IMR-90 (cell line): ENCODE data around the gene BTNL2. TPM values are rescaled to one million over a fixed set of nuclear protein-coding genes. Genes with fewer than 3 reads are reported as not detected.

Experiments used
- ATAC-seq: fragments of 200-7000 bp; cut with Tn5 transposase; 2 replicates; pipeline ENCODE4 v1.9.1; 2020; ENCODE audit warnings: low read depth, mild to moderate bottlenecking, moderate library complexity
- BruUV-seq: library from RNA; stranded (reverse); fragments of 400-500 nt; replicated peaks from 2 replicates; lab custom pipeline; 2021; lab: Mats Ljungman, UMichigan
- CTCF ChIA-PET: fragments of 300-600 bp; formaldehyde crosslinking; extraction: SDS; loops from one replicate; lab custom pipeline; 2021; ENCODE audit warnings: antibody characterized with exemption; lab: Yijun Ruan, JAX
- POLR2A ChIA-PET: fragments of 300-600 bp; sonication (Branson Sonifier 250); formaldehyde crosslinking; loops from one replicate; lab custom pipeline; 2022; ENCODE audit warnings: antibody characterized with exemption; ENCODE audit not compliant: unreplicated experiment; lab: Charles Lee
- DNase-seq: peaks from one replicate; pipeline ENCODE4 v3.0.0; 2013
- H2AFZ ChIP-seq: replicated peaks from 2 replicates; pipeline ENCODE3; 2013; ENCODE audit warnings: low read length, mild to moderate bottlenecking; ENCODE audit not compliant: poor library complexity
- H2AK5ac ChIP-seq: 2 replicates; pipeline ENCODE4 v1.6.1; 2013; ENCODE audit warnings: low read depth, low read length, inconsistent platforms
- H2AK9ac ChIP-seq: replicated peaks from 2 replicates; pipeline ENCODE3; 2013; ENCODE audit warnings: mild to moderate bottlenecking, low read depth, low read length, moderate library complexity; ENCODE audit not compliant: poor library complexity
- H2BK120ac ChIP-seq: 2 replicates; pipeline ENCODE4 v1.6.1; 2013; ENCODE audit warnings: low read depth, low read length, inconsistent platforms
- H2BK15ac ChIP-seq: 3 replicates; pipeline ENCODE4 v1.6.1; 2013; ENCODE audit warnings: low read depth, low read length, inconsistent platforms
- H2BK20ac ChIP-seq: 2 replicates; pipeline ENCODE4 v1.6.1; 2013; ENCODE audit warnings: low read depth, mild to moderate bottlenecking, inconsistent platforms, low read length, moderate library complexity
- H2BK5ac ChIP-seq: 2 replicates; pipeline ENCODE4 v1.6.1; 2013; ENCODE audit warnings: mild to moderate bottlenecking, low read depth, low read length, inconsistent platforms; ENCODE audit not compliant: poor library complexity, severe bottlenecking
- H3K14ac ChIP-seq: replicated peaks from 2 replicates; pipeline ENCODE4 v1.6.1; 2013; ENCODE audit warnings: low read depth, low read length, inconsistent platforms
- H3K18ac ChIP-seq: 2 replicates; pipeline ENCODE4 v1.6.1; 2013; ENCODE audit warnings: low read depth, low read length, control low read depth
- H3K23ac ChIP-seq: 2 replicates; pipeline ENCODE4 v1.6.1; 2013; ENCODE audit warnings: low read depth, low read length, inconsistent platforms
- H3K27ac ChIP-seq: 2 replicates; pipeline ENCODE4 v1.5.1; 2013; ENCODE audit warnings: mild to moderate bottlenecking, control low read depth, low read length; ENCODE audit not compliant: insufficient read depth
- H3K27me3 ChIP-seq: 2 replicates; pipeline ENCODE4 v1.6.1; 2013; ENCODE audit warnings: low read length; ENCODE audit not compliant: control insufficient read depth, insufficient read depth
- H3K36me3 ChIP-seq: 2 replicates; pipeline ENCODE4 v1.6.1; 2013; ENCODE audit warnings: low read length, mixed read lengths; ENCODE audit not compliant: control insufficient read depth, insufficient read depth
- H3K4ac ChIP-seq: 2 replicates; pipeline ENCODE4 v1.6.1; 2013; ENCODE audit warnings: low read depth, low read length, inconsistent platforms
- H3K4me1 ChIP-seq: 2 replicates; pipeline ENCODE4 v1.6.1; 2013; ENCODE audit warnings: low read length, mixed read lengths; ENCODE audit not compliant: control insufficient read depth, insufficient read depth
- H3K4me2 ChIP-seq: 2 replicates; pipeline ENCODE4 v1.6.1; 2013; ENCODE audit warnings: low read depth, mild to moderate bottlenecking, control low read depth, low read length, moderate library complexity
- H3K4me3 ChIP-seq: 2 replicates; pipeline ENCODE4 v1.5.1; 2013; ENCODE audit warnings: low read depth, mild to moderate bottlenecking, control low read depth, low read length, moderate library complexity; ENCODE audit not compliant: insufficient read depth
- H3K56ac ChIP-seq: 2 replicates; pipeline ENCODE4 v1.6.1; 2013; ENCODE audit warnings: low read length, inconsistent platforms; ENCODE audit not compliant: insufficient read depth; ENCODE audit errors: extremely low read depth
- H3K79me1 ChIP-seq, 2 experiments: 2 replicates each; pipeline ENCODE4 v1.6.1; 2013; ENCODE audit warnings: low read length in 2 of 2, inconsistent platforms in 1 of 2, low read depth in 1 of 2
- H3K9ac ChIP-seq: 2 replicates; pipeline ENCODE4 v1.6.1; 2013; ENCODE audit warnings: low read depth, low read length, control low read depth
- H3K9me1 ChIP-seq: 2 replicates; pipeline ENCODE4 v1.6.1; 2013; ENCODE audit warnings: low read length, inconsistent platforms; ENCODE audit not compliant: insufficient read depth
- H3K9me3 ChIP-seq: 2 replicates; pipeline ENCODE4 v1.6.1; 2013; ENCODE audit warnings: low read length; ENCODE audit not compliant: control insufficient read depth, insufficient read depth
- H4K20me1 ChIP-seq: 2 replicates; pipeline ENCODE4 v1.6.1; 2013; ENCODE audit warnings: low read length, inconsistent platforms; ENCODE audit not compliant: insufficient read depth
- H4K5ac ChIP-seq: 2 replicates; pipeline ENCODE4 v1.6.1; 2013; ENCODE audit warnings: mild to moderate bottlenecking, low read depth, low read length, control low read depth
- H4K8ac ChIP-seq, 2 experiments: 2 replicates each; pipeline ENCODE4 v1.6.1; 2013; ENCODE audit warnings: low read depth in 2 of 2, low read length in 2 of 2, control low read depth in 1 of 2, inconsistent platforms in 1 of 2
- H4K91ac ChIP-seq: 2 replicates; pipeline ENCODE4 v1.6.1; 2013; ENCODE audit warnings: low read depth, low read length, inconsistent platforms; ENCODE audit not compliant: insufficient read depth
- BHLHE40 ChIP-seq: fragments of 150-350 bp; IDR thresholded peaks from 2 replicates; pipeline ENCODE4 v1.6.1; 2016; ENCODE audit warnings: mild to moderate bottlenecking, low read depth, low read length
- CEBPB ChIP-seq: IDR thresholded peaks from 2 replicates; pipeline ENCODE4 v1.6.1; 2012; ENCODE audit warnings: low read depth, low read length, improper control_type of control experiment
- CHD1 ChIP-seq: IDR thresholded peaks from 2 replicates; pipeline ENCODE4 v1.6.1; 2012; ENCODE audit warnings: low read depth, low read length, improper control_type of control experiment
- CTCF ChIP-seq: conservative IDR thresholded peaks from 2 replicates; pipeline ENCODE4 v1.5.1; 2012; ENCODE audit warnings: mild to moderate bottlenecking, low read depth, low read length, improper control_type of control experiment
- ELK1 ChIP-seq: fragments of 150-350 bp; IDR thresholded peaks from 2 replicates; pipeline ENCODE4 v1.6.1; 2016; ENCODE audit warnings: low read depth, mild to moderate bottlenecking, low read length, moderate library complexity, borderline replicate concordance
- FOS ChIP-seq: fragments of 150-350 bp; IDR thresholded peaks from 2 replicates; pipeline ENCODE4 v1.6.1; 2016; ENCODE audit warnings: low read depth, low read length
- MAFK ChIP-seq: IDR thresholded peaks from 2 replicates; pipeline ENCODE4 v1.6.1; 2012; ENCODE audit warnings: low read depth, low read length, improper control_type of control experiment
- MAZ ChIP-seq: IDR thresholded peaks from 2 replicates; pipeline ENCODE4 v1.6.1; 2012; ENCODE audit warnings: low read depth, mild to moderate bottlenecking, low read length, improper control_type of control experiment, moderate library complexity, borderline replicate concordance
- MXI1 ChIP-seq: IDR thresholded peaks from 2 replicates; pipeline ENCODE4 v1.6.1; 2012; ENCODE audit warnings: low read depth, mild to moderate bottlenecking, low read length, moderate library complexity, borderline replicate concordance
- NFE2L2 ChIP-seq: fragments of 150-350 bp; IDR thresholded peaks from 2 replicates; pipeline ENCODE4 v1.6.1; 2016; ENCODE audit warnings: low read depth, mild to moderate bottlenecking, low read length
- POLR2A ChIP-seq: IDR thresholded peaks from 2 replicates; pipeline ENCODE4 v1.6.1; 2012; ENCODE audit warnings: mild to moderate bottlenecking, low read depth, low read length
- RAD21 ChIP-seq: IDR thresholded peaks from 2 replicates; pipeline ENCODE4 v1.6.1; 2012; ENCODE audit warnings: low read length, improper control_type of control experiment
- RCOR1 ChIP-seq: IDR thresholded peaks from 2 replicates; pipeline ENCODE4 v1.6.1; 2012; ENCODE audit warnings: mild to moderate bottlenecking, low read length, improper control_type of control experiment; ENCODE audit not compliant: insufficient replicate concordance
- RFX5 ChIP-seq: IDR thresholded peaks from 2 replicates; pipeline ENCODE4 v1.8.0; 2012; ENCODE audit warnings: low read depth, mild to moderate bottlenecking, low read length, moderate library complexity
- SMC3 ChIP-seq: fragments of 150-350 bp; IDR thresholded peaks from 2 replicates; pipeline ENCODE4 v1.6.1; 2016; ENCODE audit warnings: low read depth, mild to moderate bottlenecking, antibody characterized with exemption, low read length, moderate library complexity
- USF2 ChIP-seq: fragments of 150-350 bp; IDR thresholded peaks from 2 replicates; pipeline ENCODE4 v1.6.1; 2017; ENCODE audit warnings: mild to moderate bottlenecking, antibody characterized with exemption, low read length, low read depth
- WGBS, 2 experiments: methylation state at CpG; one replicate each; pipeline versions ENCODE4 v1.1.5 to v1.1.7; 2013; ENCODE audit warnings: missing lambda C conversion rate in 2 of 2; ENCODE audit not compliant: insufficient read length in 1 of 2; ENCODE audit errors: extremely low coverage in 2 of 2; 5-methylcytosine and 5-hydroxymethylcytosine counted together
- dilution Hi-C: fragments of 300-500 bp; cut with HindIII; formaldehyde crosslinking; loops from one replicate; pipeline ENCODE4 v1.14.3; 2018; ENCODE audit warnings: low sequenced_read_pairs; ENCODE audit not compliant: unreplicated experiment
- in situ Hi-C: fragments of 300-500 bp; cut with MboI; formaldehyde crosslinking; loops from 3 replicates; pipeline ENCODE4 v1.14.3; 2019; ENCODE audit warnings: low sequenced_read_pairs, inconsistent platforms, mixed read lengths
- intact Hi-C: fragments of 100-400 bp; cut with micrococcal nuclease; formaldehyde crosslinking; loops from 2 replicates; pipeline ENCODE4 v1.10.0; 2022
- polyA plus RNA-seq, 3 experiments: library from polyadenylated mRNA; depleted of rRNA; stranded (reverse); fragments of >200 nt; gene quantifications; 2 replicates each; pipeline ENCODE4 v1.2.3, GENCODE V29; 2012; ENCODE audit warnings: low replicate concordance in 1 of 3
- total RNA-seq: library from RNA; depleted of rRNA; stranded (reverse); fragments of >200 nt; gene quantifications from 2 replicates; pipeline ENCODE4 v1.2.3, GENCODE V29; 2012

BTNL2 gene
- total and polyA plus RNA-seq, 2 of the 4 experiments (the other 2 are of a cell fraction), result not detected

- CTCF ChIA-PET, result interaction anchor here (1.3 kb wide), 1 partner anchor 13 kb away, joined by 4 read pairs; no protein-coding TSS in a partner anchor
- Histone ChIP-seq H4K8ac (no peak overlapping the region), H3K18ac (no peak overlapping the region), H4K5ac (no peak overlapping the region), H2BK20ac (no peak overlapping the region), H3K27me3 (peaks cover 2% of the 10 kb centered on the region; the same call in 1 of the 2 replicates), H3K23ac (no peak overlapping the region), H3K9me1 (no peaks in the 10 kb centered on the region), H4K20me1 (no peaks in the 10 kb centered on the region), H3K4ac (no peak overlapping the region), H2BK15ac (no peak overlapping the region), H3K27ac (no peak overlapping the region), H3K79me1 (no peaks in the 10 kb centered on the region), H4K91ac (no peak overlapping the region), H2BK5ac (no peak overlapping the region), H3K14ac (no peak overlapping the region), H2AK9ac (no peak overlapping the region), H3K4me2 (no peak overlapping the region), H3K9ac (no peak overlapping the region), H3K56ac (no peak overlapping the region), H3K4me1 (no peaks in the 10 kb centered on the region), H3K36me3 (no peaks in the 10 kb centered on the region), H2AFZ (no peak overlapping the region), H2AK5ac (no peak overlapping the region), H3K9me3 (no peaks in the 10 kb centered on the region), H3K4me3 (no peak overlapping the region), H2BK120ac (no peak overlapping the region)
- intact Hi-C loops, result no loop called here
- dilution Hi-C loops, result no loop called here
- no CpG with 5 or more reads among the region's 4 CpGs for WGBS, 2 experiments
- in situ Hi-C loops, result no loop called here
- POLR2A ChIA-PET, result no interaction called here
- ATAC-seq (no peak), DNase-seq (no peak)
- no TSS peak for BruUV-seq
- TF ChIP-seq ELK1 (no peak), MAFK (no peak), SMC3 (no peak), RAD21 (no peak), FOS (no peak), POLR2A (no peak), BHLHE40 (no peak), CTCF (no peak), USF2 (no peak), NFE2L2 (no peak), CEBPB (no peak), RFX5 (no peak), RCOR1 (no peak), CHD1 (no peak), MAZ (no peak), MXI1 (no peak)
Measured at GRCh38 chr6:32426338-32426737, 19.4 kb upstream of the BTNL2 start.
